Measurements from ENCODE around the gene HOXB4.

The HOXB4 gene

DNA sequence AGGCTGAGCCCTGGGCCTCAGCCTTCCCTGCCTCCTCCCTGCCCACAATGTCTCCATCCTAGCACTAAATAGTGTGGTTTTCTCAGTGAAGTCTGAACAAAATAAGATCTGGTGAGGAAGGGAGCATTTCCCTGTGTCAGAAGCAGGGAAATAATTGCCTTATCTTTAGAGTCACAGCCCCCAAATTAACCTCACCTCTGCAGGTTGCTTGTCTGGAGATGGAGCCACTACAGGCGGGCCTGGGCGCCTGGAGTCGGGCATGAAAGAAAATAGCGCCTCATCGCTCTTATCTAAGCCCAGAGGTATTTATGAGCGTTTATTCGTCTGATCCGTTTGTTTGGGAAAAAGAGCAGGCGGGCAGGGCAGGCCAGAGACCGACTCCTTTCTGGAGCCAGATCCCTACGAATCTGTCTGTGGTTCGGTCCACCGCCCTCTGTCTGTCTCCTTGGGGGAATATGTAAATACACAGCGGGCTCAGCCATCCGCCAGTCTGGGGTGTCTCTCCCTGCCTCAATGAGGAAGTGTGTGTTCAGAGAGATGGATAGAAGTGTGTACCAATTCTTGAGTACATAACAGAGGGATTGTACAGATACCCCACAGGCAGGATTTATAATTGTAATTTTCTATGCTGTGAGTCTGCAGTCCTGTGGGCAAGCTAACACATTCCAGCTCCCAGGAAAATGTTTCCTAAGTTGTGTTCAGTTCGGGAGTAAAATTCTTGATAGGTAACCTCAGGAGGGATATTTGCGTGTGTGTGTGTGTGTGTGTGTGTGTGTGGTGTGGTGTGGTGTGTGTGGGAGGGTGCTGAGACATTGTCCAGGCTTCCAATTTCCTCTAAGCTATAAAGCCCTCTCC lies 22.3 kb upstream of the HOXB4 start:
- no peak for DNase-seq

DNA sequence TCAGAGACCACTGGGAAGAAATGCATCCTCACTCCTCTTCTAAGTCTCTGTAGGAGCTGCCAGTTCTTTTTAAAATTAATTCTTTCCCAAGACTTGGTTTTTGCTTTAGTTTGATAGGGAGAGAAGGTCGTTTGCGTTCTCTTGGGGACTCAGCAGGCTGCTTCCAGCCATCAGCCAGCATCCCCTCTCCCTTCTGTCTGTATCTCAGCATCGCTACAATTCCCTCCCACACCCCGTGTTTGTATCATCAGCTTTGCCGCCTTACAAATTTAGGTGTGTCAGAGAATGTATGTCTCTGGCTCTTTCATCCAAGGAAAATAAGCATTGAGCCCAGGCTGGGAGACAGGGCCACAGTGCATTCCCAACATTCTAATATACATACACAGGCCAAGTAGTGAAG lies 21.2 kb upstream of the HOXB4 start:
- DNase-seq, result no peak

DNA sequence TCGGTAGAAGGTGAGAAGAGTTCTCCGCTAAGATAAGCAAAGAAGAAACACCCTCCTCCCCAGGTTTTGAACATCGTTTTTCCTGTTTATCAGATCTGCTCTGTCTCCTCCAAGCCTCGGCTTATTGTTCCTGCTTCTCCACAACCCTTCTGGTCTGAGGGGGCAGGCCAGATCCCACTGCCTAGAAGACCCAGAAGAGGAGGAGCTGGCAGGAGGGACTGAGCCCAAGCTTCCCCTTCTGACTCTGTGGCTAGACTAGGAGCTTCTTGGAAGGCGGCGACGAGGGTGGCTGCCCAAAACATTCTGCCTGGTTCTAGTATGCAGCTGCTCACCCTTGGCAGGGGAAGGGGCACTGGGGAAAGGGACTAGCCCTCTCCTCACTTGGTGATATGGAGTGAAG lies 20.6 kb upstream of the HOXB4 start:
- no peak for DNase-seq

DNA sequence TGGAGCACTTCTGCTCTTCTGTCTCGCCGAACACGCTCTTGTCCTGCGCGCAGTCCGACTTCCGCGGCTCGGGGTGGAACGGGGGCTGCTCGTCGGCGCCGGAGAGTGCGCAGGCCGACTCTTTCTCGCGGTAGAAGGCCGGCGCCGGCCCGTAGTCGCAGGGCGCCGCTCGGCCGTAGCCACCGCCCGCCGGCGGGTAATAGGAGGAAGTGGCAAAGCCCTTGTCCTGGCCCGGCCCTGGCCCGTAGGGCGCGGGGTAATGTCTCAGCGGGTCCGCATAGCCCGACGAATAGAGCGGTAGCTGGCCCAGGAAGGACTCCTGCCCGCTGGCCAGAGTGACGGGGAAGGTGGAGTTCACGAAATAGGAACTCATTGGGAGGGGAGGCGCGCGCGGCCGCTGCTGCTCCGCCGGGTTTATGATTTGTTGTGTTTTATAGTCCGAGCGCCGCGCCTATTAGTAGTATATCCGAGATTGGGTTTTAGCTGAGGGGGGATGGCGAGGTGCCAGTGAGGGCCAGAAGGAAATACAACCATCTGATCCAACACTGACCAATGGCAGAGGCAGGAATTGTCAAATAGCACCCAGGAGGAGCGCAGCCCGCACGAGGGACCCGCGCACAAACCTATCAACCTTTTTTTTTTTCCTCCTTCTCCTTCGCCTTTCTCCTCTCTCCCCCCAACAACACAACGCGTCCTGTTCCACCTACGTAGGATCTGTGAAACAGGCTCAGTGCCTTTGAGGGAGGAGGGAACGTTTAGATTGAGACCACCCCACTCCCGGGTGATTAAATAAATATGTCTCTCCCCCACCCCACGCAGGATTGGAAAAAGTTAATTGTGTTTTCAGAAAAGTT lies 19.9 kb upstream of the HOXB4 start:
- DNase-seq, result no peak

DNA sequence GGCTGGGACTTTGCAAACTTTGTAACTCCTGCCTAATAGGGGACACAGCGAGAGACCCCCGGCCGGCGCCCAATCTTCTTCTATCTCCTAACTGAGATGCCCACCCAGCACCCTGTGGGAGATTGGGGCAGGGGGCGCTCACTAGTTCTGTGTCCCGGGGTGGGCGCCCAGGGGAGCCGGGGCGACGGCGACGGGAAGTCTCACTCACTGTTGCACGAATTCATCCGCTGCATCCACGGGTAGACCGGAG lies 19.3 kb upstream of the HOXB4 start:
- DNase-seq, result no peak

DNA sequence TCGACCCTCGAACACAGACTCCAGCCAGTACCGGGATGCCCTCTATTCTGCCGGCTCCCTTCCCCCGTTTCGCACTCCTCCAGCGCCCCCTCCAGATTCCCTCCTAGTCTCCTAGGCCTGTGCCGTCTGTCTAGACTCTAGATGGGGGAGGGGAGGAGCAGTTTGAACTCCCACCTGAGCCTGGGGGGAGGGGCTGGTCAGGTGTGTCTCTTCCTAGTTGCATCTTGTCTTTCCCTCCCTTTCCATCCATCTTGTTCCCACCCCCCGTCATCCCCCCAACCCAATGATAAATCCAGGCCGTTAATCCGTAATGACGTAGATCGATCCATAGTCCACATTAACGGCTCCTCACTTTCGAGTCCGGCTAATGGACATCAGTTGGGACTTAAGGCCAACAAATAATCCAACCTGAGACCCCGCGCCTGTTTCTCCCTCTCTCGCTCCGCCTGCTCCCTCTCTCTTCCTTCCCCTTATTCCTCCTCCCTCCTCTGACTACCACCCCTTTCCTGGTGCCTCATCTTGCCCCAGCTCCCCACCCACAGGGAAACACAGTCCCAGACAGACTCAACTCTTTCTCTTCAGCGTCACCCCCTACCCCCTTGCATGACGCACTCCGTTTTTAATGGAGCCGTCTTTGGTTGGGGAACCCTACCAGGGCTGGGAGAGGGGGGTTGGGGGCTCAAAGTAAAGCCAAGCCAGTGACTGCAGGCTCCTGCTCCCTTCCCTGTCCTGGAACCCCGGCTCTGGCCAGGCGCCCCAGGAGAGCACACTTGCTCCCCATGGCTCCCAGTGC lies 18.8 kb upstream of the HOXB4 start:
- DNase-seq, result no peak

DNA sequence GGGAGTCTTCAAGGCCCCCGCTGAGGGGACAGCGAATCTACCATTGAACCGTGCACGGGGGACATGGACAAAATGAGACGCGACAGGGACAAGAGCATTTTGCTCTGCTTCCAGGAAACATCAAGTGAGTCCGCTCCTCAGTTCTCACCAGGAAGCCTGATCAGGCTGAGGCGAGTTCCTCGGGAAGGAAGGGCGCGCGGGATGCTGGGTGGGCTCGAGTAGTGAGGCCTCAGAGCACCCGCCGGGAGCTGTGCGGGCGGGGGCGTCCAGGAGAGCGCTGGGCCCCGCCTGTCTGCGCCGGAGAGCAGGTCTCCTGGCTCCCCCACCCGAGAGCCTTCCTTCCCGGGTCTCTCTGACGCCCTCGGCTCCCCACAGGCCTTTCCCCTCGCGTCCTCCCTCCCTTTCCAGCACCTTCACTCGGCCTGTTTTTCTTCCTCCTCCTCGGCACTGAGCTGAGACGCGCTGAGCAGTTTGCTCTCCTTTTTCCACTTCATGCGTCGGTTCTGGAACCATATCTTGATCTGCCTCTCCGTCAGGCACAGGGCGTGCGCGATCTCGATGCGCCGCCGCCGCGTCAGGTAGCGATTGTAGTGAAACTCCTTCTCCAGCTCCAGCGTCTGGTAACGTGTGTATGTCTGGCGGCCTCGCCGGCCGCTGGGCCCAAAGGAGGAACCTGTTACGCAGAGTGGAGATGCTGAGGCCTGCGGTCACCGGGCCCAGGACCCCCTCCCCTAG lies 18.0 kb upstream of the HOXB4 start:
- no peak for DNase-seq

DNA sequence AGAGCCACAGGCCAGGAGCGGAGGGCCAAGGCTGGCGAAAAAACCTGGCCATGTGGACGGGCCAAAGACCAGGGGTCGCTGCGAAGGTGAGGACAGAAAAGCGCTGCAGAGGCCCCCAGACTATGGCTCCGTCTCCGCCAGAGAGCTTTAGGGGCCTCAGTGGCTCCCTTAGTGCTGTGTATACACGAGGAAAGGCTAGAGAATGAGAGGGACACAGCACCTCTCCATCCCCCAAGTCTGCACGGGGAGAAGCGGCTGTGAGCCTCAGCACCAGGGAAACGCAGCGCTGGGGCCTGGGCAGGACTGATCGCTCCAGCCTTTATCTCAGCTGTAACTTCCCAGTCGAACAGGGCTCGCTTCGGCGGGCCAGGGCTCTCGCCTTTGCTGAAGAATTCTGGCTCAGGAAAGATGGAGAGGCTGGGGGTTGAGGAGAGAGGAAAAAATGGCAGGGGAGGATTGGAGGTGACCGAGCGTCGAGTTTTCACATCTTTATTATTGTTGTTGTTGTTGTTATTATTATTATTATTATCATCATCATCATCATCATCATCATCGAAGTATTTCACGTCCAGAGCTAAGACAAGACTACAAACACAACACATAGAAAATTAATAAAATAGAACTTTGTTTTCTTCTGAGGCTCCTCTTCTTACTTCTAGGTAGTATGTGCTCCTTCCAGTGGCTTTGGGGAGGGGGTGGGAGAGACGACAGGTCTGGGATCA lies 17.3 kb upstream of the HOXB4 start:
- DNase-seq, result no peak

DNA sequence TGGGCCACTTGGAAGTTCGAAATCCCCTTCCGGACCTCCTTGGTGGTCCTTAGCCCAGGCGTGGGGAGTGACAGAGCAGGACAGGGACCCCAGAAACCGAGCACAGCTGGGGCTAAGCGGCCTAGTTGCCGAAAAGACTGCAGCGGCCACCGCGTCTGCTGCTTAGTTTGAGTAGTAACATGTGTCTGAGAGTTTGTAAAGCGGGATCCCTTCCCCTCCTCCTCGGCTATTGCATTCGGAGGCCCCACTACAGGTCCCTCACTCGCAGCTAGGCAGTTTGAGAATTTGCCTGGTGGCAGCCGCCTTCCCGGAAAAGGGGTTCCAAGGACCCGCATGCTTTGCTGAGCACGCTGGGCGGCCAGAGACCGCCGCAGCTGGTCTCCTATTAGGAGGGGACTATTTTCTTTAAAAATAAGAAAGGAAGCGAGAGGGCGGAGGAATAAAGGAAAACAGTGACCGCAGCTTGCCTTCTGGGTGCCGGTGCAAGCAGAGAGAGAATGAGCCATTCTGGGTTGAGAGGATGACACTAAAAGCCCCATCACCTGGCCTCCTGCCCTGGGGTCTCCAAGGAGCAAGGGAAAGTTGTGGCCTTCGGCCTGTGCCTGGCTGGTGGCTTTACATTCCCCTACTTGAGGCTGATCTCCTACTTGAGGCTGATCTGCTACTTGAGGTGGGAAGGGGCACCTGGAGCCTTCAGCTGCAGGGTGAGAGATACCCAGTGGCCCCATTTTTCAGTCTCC lies 16.6 kb upstream of the HOXB4 start:
- DNase-seq, result no peak

DNA sequence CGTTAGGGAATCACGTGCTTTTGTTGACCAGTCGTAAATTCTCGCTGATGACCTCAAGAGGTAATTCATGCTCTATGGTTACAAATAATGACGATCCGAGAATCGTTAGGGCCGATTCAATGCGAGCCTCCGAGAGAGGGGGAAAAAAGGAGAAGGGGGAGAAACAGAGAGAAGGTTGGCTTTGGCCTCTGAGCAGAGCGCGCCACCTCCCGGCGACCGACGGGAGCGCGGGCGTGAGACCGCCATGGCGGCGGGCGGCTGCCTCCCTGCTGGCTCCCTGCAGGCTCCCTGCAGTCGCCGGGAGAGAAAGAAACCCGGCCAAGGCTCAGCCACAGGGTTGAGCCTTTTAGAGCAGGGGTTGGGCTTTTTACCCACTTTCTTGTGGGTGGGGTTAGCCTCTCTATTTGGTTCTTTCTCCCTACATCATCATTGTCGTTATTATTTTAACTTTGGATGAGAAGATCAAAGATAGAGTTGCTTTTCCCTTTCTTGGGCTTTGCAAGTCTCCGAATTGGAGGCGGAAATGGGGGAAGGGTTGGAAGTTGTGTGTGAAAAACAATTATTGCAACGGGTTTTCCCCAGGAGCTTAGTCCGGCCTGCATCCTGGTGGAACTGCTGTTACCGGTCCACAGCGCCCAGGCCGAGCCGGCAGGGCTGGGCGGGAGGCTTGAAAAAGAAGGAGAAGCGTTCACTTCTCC lies 15.8 kb upstream of the HOXB4 start:
- peak; percentile 45 for DNase-seq

DNA sequence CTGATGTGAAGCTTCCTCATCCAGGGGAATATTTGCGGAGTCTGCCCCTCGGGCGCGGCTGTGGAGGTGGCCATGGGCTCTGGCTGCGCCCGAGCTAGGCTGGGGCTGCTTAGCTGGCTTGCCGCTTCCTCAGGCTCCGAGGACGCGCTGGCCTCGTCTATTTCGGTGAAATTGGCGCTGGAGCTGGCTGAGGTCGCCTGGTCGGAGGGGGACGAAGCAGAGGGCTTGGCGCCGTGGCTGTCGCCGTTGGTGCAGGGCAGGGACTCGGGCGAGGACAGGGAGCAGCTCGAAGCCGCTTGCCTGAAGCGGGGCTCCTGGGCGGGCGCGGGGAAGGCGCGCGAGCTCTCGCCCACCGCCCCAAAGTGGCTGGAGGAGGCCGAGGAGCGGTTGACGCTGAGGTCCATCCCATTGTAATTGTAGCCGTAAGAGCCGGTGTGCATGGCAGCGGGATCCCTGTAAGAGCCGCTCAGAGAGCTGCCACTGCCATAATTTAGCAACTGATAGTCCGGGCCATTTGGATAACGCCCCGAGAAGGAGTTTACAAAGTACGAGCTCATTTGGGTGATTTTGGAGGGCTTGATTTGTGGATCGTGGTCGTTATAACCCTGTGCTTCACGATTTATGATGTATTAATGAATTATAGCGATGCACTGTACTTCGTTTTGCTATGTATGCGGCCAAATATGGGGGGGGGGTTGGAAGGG lies 15.1 kb upstream of the HOXB4 start, which contains the start of gene HOXB5:
Gene HOXB5, minus strand, starts transcription at position 654 of the 704 bp plus-strand sequence. Its CDS starts 97 bp downstream, at position 557.
- no peak for DNase-seq

DNA sequence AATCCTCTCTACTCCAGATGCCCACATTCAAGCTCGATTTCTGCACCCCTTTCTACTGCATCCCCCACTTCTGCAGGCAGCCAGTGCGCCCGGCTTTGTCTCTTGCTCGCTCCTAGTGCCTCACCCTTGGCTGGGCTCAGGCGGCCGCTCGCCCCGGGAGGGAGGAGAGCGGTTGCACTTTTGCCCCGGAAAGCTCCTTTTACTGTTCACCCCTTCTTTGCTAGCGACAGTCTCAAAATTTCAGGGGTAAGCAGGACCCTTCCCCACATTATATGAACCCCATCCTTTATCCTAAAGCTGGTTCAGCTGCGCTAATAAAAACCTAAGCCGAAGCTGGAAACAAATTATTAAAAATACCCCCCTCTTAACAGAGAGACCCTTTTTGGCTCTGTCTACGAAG lies 14.4 kb upstream of the HOXB4 start:
- no peak for DNase-seq

DNA sequence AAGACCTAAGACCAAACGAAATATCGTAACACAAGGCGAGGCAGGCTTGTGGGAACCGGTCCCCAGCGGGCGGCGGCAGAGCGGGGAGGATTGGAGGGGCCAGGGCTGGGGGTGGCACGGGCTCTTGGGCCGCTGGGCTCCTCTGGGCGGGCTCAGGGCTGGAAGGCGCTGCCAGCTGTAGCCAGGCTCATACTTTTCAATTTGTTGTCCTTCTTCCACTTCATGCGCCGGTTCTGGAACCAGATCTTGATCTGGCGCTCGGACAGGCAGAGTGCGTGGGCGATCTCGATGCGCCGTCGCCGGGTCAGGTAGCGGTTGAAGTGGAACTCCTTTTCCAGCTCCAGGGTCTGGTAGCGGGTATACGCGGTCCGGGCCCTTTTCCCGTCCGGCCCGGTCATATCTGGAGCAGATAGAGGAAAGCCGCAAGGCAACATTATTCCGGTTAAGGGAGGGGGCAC lies 13.9 kb upstream of the HOXB4 start:
- no peak for DNase-seq

DNA sequence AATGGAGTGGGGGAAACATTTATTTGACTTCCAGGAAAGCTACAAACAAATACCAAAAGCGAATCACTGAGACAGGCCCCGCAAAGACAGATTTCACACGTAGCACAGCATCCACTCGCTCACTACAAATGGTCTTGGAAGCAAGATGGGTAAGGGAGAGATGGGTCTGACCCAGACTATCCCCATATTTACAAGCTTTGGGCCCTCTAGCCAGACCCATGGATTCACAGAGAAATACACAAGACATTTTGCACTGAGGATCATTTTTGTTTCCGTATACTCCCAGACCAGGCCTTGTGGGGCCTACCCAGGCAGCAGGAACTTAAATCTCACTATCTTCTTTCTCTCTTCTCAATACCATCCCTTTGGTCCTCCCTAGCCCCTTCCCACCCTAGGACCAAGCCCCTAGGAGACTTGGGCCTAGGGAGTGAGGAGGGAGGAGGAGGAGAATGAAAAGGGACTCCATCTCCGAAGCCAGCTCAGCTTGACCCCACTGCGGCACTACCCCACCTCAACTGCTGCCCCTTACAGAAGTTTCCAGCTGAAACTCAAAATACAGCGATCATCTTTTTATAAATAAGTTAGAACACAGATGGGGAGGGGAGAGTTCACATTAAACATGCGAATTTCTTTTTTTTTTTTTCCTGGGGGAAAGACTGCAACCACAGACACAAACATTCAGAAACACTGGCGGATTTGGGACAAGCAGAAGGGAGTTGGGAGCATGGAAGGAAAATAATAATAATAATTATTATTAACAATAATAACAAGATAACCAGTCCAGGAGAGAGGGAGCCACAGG lies 13.3 kb upstream of the HOXB4 start:
- no peak for DNase-seq

DNA sequence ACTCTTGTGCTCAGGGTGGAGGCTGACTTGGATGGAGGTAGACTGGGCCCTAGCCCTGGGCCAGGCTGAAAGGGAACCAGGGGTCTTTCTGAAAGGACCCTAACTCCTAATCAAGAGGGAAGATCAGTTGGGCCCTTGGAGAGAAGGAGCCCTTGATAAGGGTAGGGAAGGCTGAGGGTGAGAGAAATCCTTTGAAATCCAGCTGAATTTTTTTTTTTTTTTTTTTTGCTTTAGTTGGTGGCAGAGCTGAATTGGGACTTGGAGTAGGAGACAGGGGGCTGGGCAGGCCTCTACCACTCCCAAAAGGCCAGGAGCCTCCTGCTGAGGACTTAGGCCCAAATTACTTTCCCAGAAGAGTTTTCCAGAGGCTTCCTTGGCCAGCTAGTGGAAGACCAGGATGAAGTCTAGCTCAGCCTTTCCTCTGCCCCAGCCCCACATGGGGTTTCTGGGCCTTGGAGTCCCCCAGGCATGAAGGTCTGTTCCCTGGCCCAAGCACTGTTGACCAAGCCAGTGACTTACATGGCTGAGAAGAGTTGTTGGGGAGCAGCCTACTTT lies 12.5 kb upstream of the HOXB4 start:
- DNase-seq, result no peak

DNA sequence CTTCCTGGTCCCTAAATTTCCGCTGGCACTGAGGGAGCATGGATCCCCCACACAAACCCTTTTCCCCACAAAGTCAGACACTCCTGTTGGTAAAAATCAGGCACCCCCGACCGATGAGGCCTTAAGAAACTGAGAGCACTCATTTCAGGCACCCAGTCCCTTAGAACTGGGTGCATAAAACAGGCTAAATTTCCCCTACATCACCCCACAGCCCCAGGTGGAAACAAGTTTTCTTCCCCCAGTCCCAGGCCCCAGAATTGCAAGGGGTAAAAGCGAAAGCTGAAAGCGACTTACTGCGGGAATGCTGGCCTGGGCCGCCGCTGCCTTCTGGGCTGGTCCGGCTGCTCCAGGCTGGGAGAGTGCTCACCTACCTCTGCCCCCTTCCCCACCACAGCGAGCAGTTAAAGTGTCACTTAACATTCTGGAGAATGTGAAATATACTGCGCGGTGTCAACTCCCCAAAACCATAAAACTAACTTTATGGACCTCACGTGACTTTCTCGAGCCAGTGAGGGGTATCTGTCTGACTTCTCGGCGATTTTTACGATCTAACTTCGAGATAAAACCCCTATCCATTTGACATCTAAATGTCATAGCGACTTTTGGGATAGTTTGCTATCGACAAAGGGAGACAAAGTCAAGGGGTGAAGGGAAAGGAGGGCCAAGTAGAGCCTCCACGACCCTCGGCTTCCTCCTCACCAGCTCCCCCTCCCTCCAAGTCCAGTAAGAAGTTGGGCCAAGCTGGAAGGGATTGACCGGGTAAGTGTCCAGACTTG lies 11.9 kb upstream of the HOXB4 start, which contains the start of gene HOXB3:
Gene HOXB3, minus strand, starts transcription at position 411 of the 776 bp plus-strand sequence. CDS start 37,767 bp downstream, outside the sequence.
- no peak for DNase-seq

DNA sequence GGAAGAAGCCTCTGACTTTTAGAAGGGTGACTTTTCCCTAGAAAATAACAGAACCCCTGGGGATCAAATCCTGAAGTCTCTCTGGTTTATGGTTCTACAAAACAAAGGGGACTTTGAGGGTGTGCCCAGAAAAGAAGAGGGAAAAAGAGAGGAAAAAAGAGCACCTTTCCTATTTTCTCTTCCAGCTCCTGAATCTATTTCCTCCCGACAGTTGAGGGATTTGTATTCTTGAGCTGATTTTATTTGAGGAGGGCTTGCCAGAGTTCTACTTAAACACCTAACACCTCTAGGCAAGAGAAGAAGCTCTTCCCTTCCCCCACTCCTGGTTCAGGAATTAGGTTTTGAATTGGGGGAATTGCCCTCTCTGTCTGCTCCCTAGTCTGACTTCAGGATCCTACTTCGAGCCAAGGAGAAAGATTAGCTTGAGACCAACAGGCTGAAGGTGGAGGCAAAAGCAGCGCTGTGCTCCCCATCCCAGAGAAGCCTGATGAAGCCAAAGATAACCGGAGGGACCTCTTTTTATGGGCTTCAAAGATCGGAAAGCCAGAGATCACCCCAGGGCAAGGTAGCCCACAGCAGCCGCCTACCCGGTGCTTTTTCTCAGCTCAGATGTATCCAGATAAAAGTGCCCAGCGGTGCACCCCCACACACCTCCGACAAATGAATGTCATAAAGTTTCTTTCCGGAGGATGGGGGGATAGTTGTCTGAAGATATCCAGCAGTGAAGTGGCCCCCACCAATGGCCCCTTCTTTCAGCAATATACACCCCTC lies 11.1 kb upstream of the HOXB4 start:
- no peak for DNase-seq

All from NCI-H2171 treated with DMSO at 0.1 percent for 48 hours (cell line).